Stimulated activated CD4-positive, alpha-beta T cell treated with anti-CD3 and anti-CD28 coated beads, Interleukin-4, amount 100 ng/mL, for 4 hours (primary cell): ENCODE measurements around the gene ITGA4.

Source experiments
- DNase-seq, 2 experiments: peaks; one replicate each; pipeline ENCODE4 v3.0.0-alpha.2; 2020

The ITGA4 gene

DNA sequence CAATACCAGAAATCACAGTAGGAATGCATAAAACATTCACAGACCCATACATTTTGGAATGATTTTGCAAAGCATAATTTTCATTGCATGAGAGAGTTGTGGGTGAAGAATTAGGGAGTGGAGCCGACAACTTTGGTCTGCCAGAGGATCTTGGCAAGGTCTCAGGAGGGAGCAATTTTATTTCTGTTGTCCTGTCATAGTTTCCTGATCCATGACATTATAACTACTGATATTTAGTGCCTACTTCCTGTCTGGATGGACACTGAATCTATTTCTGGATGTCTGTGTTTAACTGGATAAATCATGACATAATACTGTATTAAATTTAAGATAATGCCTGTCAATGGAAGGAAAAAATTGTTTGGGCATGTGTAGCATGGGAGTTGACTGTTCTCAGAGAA, 2.4 kb downstream of the ITGA4 start:
- no peak for DNase-seq

DNA sequence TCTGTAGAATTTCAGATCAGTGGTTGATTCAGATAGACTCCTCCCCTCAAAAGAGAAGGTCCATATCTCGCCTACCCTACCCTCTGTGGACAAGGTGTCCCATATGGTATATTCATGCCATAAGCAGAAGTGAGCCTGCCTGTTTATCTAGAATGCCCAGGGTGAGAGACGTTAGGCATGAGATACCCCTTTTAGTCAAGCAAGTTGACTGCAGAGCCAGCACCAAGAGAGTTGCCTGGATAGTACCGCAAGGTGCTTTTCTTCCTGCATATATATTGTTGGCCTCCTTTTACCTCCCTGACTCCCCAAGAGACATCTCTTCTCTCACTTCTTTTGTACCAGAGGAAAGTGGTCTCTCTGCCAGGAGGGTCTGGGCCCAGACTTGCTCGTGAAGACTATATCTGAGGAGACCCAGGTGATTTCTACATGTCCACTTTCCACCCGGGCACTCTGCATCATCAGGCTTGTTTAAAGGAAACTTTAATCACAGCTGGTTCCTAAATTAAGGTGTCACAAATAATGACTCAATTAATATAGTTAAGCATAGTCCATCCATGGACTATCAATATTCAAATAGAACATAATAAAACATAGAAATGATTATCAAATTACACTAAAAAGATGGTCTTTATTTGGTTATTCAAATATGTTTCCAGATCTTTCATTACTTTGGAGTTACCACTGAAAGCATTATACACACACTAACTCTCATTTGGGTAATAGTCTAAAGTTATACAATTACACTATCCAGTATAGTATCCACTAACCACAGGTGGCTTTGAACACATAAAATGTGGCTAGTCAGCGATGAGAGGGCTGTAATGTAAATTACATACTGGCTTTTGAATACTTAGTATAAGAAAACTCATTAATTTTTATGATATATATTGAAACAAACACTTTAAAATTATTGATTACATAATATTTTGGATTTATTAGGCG, 4.1 kb downstream of the ITGA4 start:
- DNase-seq: no peak

DNA sequence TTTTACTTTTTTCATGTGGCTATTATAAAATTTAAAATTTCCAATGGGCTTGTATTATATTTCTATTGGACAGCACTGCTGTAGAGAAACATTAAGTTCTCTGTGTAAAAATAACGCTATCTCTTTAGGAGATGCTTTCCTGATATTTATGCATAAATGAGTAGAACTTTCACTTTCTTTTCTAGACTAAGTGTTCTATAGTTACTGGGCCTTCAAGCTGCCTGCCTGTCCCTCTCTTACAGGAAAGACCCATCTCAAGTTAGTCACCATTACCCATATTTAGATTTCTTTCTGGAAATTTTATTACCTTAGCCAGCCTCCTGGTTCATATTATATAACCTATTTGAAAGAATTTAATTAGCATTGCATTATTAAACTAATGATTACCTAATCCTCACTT, 4.8 kb downstream of the ITGA4 start:
- DNase-seq: no peak

DNA sequence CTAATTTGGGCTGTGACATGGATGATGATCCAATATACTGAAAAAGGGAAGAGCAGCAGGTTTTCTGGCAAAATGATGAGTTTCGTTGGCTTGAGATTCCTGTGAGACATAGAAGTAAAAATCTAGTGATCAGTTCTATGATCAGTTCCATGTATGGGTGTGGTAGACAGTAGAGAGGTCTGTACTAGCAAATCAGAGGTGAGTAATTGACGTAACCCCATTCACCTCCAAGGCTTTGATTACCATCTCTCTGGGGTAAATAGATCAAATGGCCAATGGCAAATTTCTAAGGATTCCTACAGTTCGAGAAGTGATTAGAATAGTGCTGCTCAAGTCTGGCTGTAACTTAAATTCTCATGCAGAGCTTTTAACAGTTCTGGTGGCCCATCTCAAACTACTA, 6.4 kb downstream of the ITGA4 start:
- no peak for DNase-seq

DNA sequence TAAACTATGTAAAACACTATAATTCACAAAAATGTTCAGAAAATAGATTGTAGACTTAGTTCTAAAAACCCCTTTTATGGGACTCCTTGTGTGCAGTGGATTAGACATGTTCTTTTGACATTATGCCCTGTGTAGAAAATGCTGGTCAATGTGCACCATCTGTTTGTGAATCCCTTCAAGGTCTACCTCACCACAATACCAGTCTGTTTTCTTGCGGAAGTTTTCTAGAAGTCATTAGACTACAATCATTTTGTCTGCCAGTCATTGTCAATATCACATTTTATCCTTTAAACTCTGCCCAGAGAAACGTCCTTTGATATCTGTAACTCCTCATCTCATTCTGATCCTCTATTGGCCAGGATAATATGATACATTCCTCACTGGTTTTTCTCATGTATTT, 7.8 kb downstream of the ITGA4 start:
- DNase-seq: no peak

DNA sequence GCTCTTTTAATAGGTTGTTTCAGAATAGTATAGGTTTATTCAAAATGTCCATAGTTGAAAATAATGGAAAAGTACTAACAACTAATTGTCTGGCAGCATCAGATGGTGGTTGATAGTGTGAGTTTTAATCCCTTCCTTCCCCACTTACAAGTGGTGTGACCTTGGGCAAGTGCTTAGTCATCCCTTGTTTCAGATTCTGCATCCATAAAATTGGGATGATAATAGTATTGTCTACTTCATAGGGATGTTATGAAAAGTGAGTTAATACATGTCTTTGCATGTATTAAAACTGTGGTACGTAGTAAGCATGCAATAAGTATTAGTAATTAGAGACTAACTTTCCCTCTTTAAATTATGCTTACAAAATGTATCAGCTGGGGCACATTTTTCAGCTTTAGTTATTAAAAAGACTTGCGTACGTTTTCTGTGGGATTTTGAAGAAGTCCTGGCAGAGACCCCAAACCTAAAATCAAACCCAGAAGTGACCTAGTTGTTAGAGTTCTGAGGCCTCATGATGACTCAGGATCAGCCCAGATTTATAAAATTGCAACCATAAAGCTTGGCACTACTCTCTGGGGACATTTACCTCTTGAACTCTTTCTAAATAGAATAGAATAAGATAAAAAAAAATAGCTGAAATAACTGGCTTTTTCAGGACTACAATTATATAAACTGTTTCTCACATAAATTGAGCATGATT, 8.6 kb downstream of the ITGA4 start:
- no peak for DNase-seq

DNA sequence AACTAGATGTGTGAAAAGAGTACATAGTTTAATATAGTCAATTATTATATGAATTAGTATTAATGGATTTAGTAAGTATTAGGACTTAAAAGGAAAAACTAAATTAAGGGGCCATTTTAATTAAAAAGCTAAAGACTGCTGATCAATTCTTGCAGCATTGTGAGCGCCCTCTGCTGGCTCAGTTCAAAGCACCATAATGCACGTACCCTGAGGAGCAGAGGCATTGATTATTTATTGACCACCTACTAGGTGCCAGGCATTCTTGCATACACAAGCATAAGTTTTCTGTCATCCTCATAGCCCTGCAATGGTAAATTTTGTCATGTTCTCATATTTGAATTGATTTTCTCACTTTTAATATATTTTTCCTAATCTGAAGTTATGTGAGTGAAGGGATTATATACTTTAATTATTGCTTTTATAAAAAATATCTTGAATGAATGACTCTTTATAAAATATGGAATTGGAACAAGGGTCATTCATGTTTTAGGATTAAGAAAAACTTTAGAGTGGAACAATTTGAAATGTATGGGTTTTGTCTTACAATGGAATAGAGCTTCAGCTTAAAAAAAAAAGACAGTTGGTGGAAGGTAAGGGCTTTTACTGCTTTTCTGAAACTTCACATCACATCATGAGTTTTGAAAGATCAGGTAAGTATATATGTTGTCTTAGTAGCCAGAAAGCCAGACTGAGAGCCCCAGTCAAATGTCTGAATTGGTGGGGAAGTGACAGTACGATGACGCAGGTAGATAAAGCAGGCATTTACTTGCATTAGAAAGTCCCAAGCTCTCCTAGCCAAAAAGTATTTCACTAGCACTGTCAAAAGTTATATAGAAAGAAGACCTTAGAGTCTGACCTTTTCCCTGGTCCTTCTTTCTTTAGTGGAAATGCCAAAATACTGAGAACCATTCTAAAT, 9.7 kb downstream of the ITGA4 start:
- peak; percentile 67 to 74 for DNase-seq

DNA sequence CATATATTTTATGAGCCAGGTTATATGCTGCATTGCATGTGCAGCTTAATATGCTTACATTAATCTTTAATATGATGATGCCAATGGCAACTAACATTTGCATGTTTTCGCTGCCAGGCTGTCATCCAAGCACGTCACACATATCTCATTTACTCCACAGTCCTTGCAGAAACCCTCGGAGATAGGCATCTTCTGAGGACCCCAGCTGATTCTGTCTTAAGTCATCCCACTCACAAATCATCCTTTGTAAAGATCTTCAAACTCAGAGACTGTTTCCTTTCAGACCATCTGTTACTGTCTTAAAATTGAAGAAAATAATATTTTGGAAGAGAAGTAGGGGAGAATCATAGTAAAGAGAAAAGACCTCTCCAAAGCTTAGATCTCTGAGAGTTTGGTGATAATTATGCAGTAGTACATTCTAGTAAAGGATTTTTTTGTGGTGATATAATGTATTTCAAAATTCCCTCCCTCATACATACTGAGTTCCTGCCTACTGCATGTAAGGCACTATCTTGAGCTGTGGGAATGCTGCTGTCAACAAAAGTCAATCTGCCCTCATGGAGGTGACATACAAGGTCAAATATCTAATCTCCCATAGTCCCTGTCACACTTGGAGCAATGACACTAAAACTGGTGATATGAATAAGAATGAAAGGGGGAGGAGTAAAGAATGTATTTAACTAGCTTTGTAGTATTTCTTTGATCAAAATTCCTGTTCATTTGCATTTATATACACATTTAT, 11.0 kb downstream of the ITGA4 start:
- no peak for DNase-seq

DNA sequence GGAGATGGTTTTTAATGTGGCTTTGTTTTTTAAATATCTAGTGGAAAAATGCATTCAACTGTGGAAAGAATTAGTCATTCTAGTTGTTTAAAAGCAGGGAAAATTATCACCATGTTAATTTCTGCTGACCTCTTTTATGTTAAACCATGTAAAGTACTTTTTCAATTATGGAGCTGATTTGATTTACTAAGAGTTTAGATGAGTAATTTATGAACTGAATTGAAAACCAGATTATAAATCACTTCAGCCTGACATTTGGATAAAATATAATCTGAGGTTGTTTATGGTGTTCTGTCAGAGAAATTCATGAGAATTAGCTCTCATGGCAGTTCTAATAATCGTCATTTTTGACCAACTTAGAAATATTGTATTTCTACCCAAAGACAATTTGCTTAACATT, 11.6 kb downstream of the ITGA4 start:
- DNase-seq: no peak

DNA sequence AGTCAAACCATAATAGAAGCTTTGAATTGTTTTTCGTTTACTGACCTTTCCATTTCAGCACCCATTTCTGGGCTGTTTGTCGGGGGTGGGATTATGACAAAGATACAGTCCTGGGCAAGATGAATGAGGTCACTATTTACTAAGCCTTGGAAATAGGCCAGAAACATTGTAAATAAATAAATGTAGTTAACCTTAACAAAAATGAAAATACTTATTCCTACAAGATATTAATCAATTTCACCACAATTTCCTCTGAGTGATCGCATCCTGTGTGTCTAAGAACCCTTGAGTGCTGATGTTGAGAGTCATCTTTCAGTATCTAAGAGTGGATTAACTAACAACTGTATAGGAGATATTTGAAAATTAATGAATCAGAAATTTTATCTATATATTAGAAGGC, 14.0 kb downstream of the ITGA4 start:
- no peak for DNase-seq

DNA sequence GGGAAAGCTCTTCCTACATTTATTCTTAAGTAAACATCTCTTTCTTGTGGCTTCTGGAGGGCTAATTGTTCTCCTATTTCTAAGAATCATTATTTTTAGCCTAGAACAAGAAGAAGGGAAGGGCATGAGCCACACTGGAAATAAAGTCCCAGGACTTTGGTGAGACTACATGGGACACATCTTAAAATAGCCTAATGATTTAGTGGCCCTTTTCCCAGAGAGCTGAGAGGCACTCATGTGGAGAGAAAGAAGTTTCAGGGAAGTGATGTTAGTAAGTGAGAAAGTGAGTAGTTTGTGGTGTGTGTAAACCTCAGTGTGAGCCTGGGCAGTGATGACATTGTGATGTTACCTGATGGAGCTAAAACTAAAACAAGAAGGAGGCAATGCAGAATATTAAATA, 14.6 kb downstream of the ITGA4 start:
- DNase-seq: no peak

DNA sequence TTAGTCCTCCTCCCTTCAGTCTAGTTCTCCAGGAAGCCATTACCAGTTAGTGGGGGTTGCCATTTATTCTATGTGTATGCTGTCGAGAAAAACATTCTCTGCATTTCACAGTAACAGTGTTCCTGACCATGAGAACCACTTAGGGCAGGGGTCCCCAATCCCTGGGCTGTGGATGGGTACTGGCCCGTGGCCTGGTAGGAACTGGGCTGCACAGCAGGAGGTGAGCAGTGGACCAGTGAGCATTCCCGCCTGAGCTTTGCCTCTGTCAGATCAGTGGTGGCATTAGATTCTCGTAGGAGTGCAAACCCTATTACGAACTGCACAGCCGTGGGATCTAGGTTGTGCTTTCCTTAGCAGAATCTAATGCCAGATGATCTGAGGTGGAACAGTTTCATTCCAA, 15.8 kb downstream of the ITGA4 start:
- DNase-seq: no peak

DNA sequence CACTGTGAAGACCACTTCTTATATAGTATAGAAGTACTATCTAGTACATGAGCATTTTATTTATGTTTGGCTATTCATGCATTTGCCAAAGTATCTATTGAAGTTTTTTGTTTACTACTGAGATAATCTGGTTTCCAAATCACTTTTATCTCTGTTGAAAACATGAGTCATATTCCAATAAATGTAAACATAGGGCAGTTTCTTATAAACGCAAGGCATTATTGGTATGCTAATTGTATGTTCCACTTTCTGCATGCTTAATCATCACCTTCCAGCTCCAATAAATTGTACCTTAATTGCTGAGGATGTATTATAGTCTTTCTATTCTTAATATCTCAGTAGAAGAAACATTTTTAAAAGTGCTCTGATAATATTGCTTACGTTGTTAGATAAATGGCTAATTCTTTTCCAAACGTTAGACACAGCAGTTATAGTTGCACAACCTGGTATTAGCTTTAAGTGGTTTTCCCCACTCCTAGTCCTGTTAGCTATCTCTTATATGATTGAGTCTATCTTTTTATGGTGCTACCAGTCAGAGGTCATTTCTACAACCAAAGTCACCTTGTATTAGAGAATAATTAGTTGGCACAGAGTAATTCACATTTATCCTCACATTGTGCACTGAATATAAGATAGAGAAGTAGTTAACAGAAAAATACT, 17.2 kb downstream of the ITGA4 start:
- DNase-seq: no peak

DNA sequence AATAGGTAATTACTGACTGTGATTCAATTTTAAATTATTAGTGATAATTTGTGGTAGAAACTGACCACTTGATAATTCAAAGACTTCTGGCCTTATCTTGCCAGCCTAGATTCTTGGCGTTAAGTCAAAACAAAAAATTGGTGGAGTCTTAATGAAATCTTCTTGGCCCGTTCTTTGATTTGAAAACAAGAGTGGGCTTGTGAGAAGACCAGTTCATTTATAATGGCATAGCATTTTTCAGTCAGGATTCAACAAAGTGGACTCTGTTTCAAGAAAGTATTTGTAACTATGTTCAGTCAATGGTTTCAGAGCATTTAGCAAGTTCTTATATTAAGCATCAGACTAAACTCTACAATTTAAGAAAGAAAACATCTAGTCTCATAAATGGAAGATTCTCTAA, 26.0 kb downstream of the ITGA4 start:
- no peak for DNase-seq

DNA sequence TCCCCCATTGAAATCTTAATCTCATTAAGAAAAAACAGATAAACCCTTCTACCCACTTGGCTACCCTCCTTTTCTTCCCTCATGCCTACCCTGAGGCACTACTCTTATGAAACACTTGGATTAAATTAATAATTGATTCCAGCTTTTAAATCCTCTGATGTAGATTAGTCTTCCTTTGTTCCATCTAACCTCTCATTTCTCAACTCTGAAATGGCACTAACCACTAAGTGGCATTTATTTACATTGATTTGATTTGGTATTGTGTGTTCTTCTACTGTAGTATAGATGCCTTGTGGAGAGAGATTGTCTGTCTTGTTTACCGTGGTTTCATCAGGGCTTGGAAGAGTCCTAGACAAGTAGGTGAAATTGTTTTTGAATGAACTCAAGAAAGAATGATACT, 26.7 kb downstream of the ITGA4 start:
- no peak for DNase-seq

DNA sequence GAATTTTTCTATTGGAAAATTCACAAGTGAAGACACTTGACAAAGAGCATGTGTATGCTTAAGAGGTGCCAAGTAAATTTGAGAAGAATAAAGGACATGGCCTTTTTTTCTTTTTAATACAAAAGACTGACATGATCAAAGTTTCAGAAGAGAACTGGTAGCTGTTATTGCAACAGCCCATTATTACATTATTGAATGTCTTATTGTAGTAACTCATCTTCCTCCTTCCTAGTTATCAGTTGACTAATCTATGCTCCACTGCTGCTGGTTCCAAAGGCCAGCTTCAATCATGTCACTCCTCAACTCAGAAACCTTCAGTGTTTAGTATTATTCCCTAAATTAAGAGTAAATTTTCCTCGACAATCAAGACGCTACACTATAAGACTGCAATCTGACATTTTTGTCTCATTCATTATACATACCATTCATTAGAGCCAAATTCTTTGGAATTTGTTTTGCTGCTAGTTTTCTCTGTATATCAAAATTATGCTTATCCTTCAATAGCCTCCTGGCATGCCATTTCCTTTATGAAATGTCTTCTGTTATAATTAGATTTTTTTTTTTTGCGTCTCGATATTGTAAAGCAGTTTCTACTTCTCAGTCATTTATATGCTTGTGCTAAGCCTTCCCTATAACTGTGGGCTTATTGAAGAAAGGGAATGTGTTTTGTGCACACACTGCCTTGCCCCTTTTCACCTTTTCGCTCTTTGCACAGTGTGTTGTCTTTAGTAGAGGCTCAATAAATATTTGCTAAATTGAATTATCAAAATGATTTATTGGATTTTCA, 27.9 kb downstream of the ITGA4 start:
- no peak for DNase-seq

DNA sequence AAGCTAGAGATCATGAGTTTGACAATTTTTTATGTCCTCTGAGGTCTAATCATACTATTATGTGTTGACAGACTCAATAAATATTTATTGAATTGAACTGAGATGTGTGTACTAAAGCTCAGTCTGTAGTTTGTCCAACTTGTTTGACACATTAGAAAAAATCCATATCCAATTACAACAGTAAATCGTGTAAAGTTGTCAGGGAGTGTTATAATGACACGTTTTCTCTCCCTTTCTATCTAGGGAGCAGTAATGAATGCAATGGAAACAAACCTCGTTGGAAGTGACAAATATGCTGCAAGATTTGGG, 28.4 kb downstream of the ITGA4 start:
- no peak for DNase-seq

DNA sequence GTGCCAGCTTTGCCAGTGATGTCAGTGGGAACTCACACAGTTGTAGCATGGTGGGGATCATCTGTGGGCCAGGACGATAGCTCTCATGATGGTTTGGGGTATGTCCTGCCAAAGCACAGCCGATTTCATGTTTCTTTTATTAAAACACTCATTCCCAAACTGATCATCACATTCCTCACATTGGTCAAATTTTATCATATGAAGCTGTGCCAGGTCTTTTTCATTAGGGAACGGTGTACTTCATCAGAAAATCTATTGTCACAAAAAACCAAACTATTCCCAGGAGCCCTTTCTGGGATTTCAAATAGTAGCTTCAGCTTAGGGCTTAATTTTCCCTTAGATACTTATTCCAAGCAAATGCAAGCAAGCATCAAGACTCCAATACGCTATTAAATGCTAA, 42.0 kb downstream of the ITGA4 start:
- no peak for DNase-seq

DNA sequence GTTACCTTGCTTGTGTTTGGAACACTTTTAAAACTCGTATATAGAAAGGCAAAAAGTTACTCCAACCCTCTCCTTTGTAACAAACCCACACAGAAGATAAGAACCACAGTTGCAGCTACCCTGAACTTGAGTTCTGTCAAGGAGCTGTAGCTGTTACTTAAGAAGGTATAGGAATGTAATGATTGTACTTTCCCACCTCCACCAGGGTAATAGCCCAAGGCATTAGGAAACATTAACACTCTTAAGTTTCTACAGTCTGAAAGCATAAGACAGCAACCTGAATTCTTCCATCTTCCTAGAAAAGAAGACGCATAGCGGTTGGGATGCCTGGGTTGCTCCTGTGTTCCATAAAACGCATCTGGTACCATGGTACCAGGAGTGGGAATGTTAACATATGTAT, 43.0 kb downstream of the ITGA4 start:
- DNase-seq: no peak

DNA sequence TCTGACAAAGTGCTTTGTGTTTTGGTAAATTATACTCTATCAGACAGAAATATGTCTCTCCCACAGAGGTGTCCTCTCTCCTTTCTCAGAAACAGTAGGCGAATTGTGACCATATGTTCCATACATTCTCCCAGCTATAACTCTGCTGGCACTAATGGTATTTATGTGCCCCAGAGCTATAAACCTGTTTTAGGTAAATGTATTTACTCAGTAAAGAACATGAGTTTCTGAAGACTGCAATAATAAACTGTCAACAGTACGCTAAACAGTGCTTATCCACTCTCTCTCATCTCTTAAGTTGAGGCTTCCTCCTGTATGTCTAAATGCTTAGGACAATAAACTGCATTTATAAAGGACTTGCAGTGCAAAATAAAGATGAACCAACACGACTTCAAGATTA, 58.5 kb downstream of the ITGA4 start:
- DNase-seq: no peak

DNA sequence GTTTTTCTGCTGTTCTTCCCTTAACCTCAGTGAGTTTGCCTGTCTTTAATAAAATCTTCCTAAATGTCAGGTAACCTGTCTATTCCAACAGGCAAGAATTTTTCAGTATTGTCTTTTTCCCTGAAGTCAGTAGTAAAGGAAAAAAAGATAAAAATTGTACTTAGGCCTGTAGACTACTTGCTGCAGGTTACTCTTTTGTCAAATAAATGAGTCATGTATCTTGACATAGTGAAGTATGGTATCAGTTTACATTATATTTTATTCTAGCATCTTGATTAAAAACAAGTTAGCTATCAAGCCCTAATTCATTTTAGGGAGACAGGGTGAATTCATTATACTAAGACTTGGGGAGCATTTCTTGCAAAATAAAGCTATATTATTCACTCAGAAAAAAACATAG, 59.8 kb downstream of the ITGA4 start:
- DNase-seq: no peak
